ENCODE results near the gene VPS39.
"Not testable (repeated sequence)": the region's sequence is repeated elsewhere in the genome, so short reads cannot be mapped to it uniquely, and the experiment has no call there.

The VPS39 gene

GRCh38 chr15:42207674-42208579 lies at the start of gene VPS39:
Gene VPS39 (minus strand): TSS chr15:42208304. CDS start chr15:42208153, 151 bp downstream.
- peak; percentile 66 to 68 for DNase-seq (ENCODE audit: low read depth in 2 of 2)

GRCh38 chr15:42253300-42253699 lies 45.2 kb upstream of the VPS39 start:
- DNase-seq (ENCODE audit: low read depth in 2 of 2) = no peak

GRCh38 chr15:42240823-42241222 lies 32.7 kb upstream of the VPS39 start:
- DNase-seq (ENCODE audit: low read depth in 2 of 2) = no peak

GRCh38 chr15:42239528-42240182 lies 31.6 kb upstream of the VPS39 start:
- DNase-seq (ENCODE audit: low read depth in 2 of 2) = no peak

GRCh38 chr15:42233107-42233506 lies 25.0 kb upstream of the VPS39 start:
- no peak for DNase-seq (ENCODE audit: low read depth in 2 of 2)

GRCh38 chr15:42232606-42233005 lies 24.5 kb upstream of the VPS39 start:
- no peak for DNase-seq (ENCODE audit: low read depth in 2 of 2)

GRCh38 chr15:42231088-42231487 lies 23.0 kb upstream of the VPS39 start:
- DNase-seq (ENCODE audit: low read depth in 2 of 2) = no peak

GRCh38 chr15:42228981-42229380 lies 20.9 kb upstream of the VPS39 start:
- DNase-seq (ENCODE audit: low read depth in 2 of 2) = not testable (repeated sequence)

GRCh38 chr15:42228036-42228435 lies 19.9 kb upstream of the VPS39 start:
- no peak for DNase-seq (ENCODE audit: low read depth in 2 of 2)

- no peak for DNase-seq (ENCODE audit: low read depth in 2 of 2)
These were observed 18.5 kb upstream of the VPS39 start for GRCh38 chr15:42226648-42227047.

GRCh38 chr15:42220216-42220615 lies 12.1 kb upstream of the VPS39 start:
- DNase-seq (ENCODE audit: low read depth in 2 of 2) = no peak

- no peak for DNase-seq (ENCODE audit: low read depth in 2 of 2)
These were observed 11.0 kb upstream of the VPS39 start for GRCh38 chr15:42218953-42219592.

- DNase-seq (ENCODE audit: low read depth in 2 of 2) = no peak
These were observed 9.5 kb upstream of the VPS39 start for GRCh38 chr15:42217568-42217967.

- no peak for DNase-seq (ENCODE audit: low read depth in 2 of 2)
These were observed 8.1 kb upstream of the VPS39 start for GRCh38 chr15:42215913-42216829.

- DNase-seq (ENCODE audit: low read depth in 2 of 2) = no peak
These were observed 6.5 kb upstream of the VPS39 start for GRCh38 chr15:42214600-42214999.

- DNase-seq (ENCODE audit: low read depth in 2 of 2) = no peak
These were observed 5.4 kb upstream of the VPS39 start for GRCh38 chr15:42213511-42213910.

GRCh38 chr15:42210696-42211095 lies 2.6 kb upstream of the VPS39 start:
- no peak for DNase-seq (ENCODE audit: low read depth in 2 of 2)

- DNase-seq (ENCODE audit: low read depth in 2 of 2) = no peak
These were observed 1.7 kb downstream of the VPS39 start for GRCh38 chr15:42206406-42206805.

GRCh38 chr15:42203891-42204290 lies 4.2 kb downstream of the VPS39 start:
- DNase-seq (ENCODE audit: low read depth in 2 of 2) = no peak

GRCh38 chr15:42202653-42203052 lies 5.5 kb downstream of the VPS39 start:
- no peak for DNase-seq (ENCODE audit: low read depth in 2 of 2)

- DNase-seq (ENCODE audit: low read depth in 2 of 2) = no peak
These were observed 6.3 kb downstream of the VPS39 start for GRCh38 chr15:42201801-42202200.

GRCh38 chr15:42199126-42199525 lies 9.0 kb downstream of the VPS39 start:
- DNase-seq (ENCODE audit: low read depth in 2 of 2) = no peak

Data from stimulated activated CD8-positive, alpha-beta memory T cell treated with anti-CD3 and anti-CD28 coated beads, Interleukin-2, amount 100 ng/mL, for 1 hour (primary cell).